Measurements from ENCODE around the gene PRR22. TPM values are rescaled to one million over a fixed set of nuclear protein-coding genes. Genes with fewer than 3 reads are reported as not detected.

Gene PRR22
- total RNA-seq, 4 donors from 2014 or later: 0.75 to 3.0 (median 0.81) TPM

- no peak for TF ChIP-seq CTCF (IDR thresholded peaks at IDR 0.05)
- DNase-seq (ENCODE audit: low spot score) (peak; percentile 95), ATAC-seq (ENCODE audit: low FRiP score) (peak; percentile 97)
These were observed 6.3 kb upstream of the PRR22 start, which contains the start of gene DUS3L for GRCh38 chr19:5790559-5791520. DUS3L (minus strand) TSS chr19:5791163; CDS start chr19:5791141, 22 bp downstream.

- no peak for DNase-seq (ENCODE audit: low spot score)
- no peak for TF ChIP-seq CTCF (IDR thresholded peaks at IDR 0.05)
- no peak for ATAC-seq (ENCODE audit: low FRiP score)
These were observed 5.5 kb upstream of the PRR22 start for GRCh38 chr19:5789886-5790558.

- ATAC-seq (ENCODE audit: low FRiP score) (no peak), DNase-seq (ENCODE audit: low spot score) (no peak)
- TF ChIP-seq CTCF (IDR thresholded peaks at IDR 0.05): no peak
These were observed 4.8 kb upstream of the PRR22 start for GRCh38 chr19:5789351-5789761.

- TF ChIP-seq CTCF (IDR thresholded peaks at IDR 0.05): no peak
- DNase-seq (ENCODE audit: low spot score) (no peak), ATAC-seq (ENCODE audit: low FRiP score) (no peak)
These were observed 3.9 kb upstream of the PRR22 start for GRCh38 chr19:5788422-5788821.

GRCh38 chr19:5787409-5788182, 3.0 kb upstream of the PRR22 start:
- DNase-seq (ENCODE audit: low spot score) (no peak), ATAC-seq (ENCODE audit: low FRiP score) (no peak)
- TF ChIP-seq CTCF (IDR thresholded peaks at IDR 0.05): no peak

- TF ChIP-seq CTCF (IDR thresholded peaks at IDR 0.05): no peak
- ATAC-seq (ENCODE audit: low FRiP score) (no peak), DNase-seq (ENCODE audit: low spot score) (no peak)
These were observed 2.3 kb upstream of the PRR22 start for GRCh38 chr19:5786593-5787408.

All from omental fat pad (tissue), 4 donors.